ENCODE data around the gene MPZL1. TPM values are rescaled to one million over a fixed set of nuclear protein-coding genes. Genes with fewer than 3 reads are reported as not detected.

The MPZL1 gene
- total RNA-seq, 3 donors from 2014 or later = 43.5 to 86.8 (median 86.2) TPM

DNA sequence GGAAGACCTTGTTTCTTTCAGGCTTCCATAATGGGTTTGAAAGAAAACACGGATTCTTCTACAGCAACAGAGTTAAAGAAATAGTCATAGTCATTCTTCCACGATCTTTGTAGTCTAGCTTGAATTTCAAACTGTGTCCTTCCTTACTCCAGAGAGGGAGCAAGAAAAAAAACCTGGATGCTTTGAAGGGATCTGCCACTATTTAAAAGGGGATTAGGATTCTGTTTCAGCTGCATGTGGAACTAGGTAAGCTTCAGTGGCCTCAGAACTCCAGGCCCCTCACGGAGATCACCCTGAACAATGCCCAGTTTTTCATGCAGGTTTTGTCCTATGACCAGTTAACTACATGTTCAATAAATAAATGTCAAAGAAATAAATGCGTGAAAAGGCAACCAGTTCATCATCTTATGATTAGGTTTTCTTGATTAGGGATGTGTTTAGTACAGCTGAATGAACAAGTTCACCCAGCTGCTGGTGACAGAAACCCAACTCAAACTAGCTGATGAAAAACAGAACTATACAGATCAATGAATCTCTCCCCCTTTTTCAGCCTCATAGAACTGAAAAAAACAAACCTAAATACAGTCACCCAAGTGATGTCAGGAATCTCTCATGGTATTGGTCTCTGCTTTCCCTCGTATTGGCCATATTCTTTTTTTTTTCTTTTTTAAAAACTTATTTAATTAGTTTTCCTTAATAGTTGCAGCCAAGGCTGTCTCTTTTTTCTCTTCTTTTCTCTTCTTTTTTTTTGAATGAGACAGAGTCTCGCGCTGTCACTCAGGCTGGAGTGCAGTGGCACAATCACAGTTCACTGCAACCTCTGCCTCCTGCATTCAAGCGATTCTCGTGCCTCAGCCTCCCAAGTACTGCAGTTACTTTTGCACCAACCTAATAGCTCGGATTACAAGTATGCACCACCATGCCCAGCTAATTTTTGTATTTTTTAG lies 14.6 kb upstream of the MPZL1 start:
- TF ChIP-seq POLR2A (IDR thresholded peaks at IDR 0.05) = no peak
- TF ChIP-seq CTCF (IDR thresholded peaks at IDR 0.05) = no peak
- no peak for TF ChIP-seq POLR2AphosphoS5 (IDR thresholded peaks at IDR 0.05)
- H3K9me3 ChIP-seq = no peaks in the 10 kb centered on the region
- intact Hi-C loops (cut with DNase I; ENCODE audit: low total_unique reads) = no loop called here

GRCh38 chr1:167707942-167708341 lies 13.8 kb upstream of the MPZL1 start:
- TF ChIP-seq POLR2AphosphoS5 (IDR thresholded peaks at IDR 0.05) (no peak), CTCF (IDR thresholded peaks at IDR 0.05) (no peak), POLR2A (IDR thresholded peaks at IDR 0.05) (no peak)
- Histone ChIP-seq H3K9me3 (no peaks in the 10 kb centered on the region), H3K36me3 (no peaks in the 10 kb centered on the region), H3K4me1 (no peaks in the 10 kb centered on the region), H3K27me3 (no peaks in the 10 kb centered on the region), H3K4me3 (no peak overlapping the region), H3K27ac (no peak overlapping the region)
- no peak for DNase-seq (ENCODE audit: low spot score in 2 of 2)
- intact Hi-C loops (cut with DNase I; ENCODE audit: low total_unique reads) = no loop called here

More for the DNA sequence above, 14.6 kb upstream of the MPZL1 start:
- H3K27me3 ChIP-seq = no peaks in the 10 kb centered on the region
- H3K4me3 ChIP-seq = no peak overlapping the region
- H3K27ac ChIP-seq = no peak overlapping the region
- no peak for DNase-seq (ENCODE audit: low spot score in 2 of 2)
- H3K36me3 ChIP-seq = no peaks in the 10 kb centered on the region
- H3K4me1 ChIP-seq = no peaks in the 10 kb centered on the region

- no peak overlapping the region for H3K4me3 ChIP-seq
- no peaks in the 10 kb centered on the region for H3K36me3 ChIP-seq
- no peak for DNase-seq (ENCODE audit: low spot score in 2 of 2)
- H3K4me1 ChIP-seq = no peaks in the 10 kb centered on the region
- TF ChIP-seq CTCF (IDR thresholded peaks at IDR 0.05) (no peak), POLR2AphosphoS5 (IDR thresholded peaks at IDR 0.05) (no peak), POLR2A (IDR thresholded peaks at IDR 0.05) (no peak)
- intact Hi-C loops (cut with DNase I; ENCODE audit: low total_unique reads) = no loop called here
- no peaks in the 10 kb centered on the region for H3K9me3 ChIP-seq
- no peak overlapping the region for H3K27ac ChIP-seq
- H3K27me3 ChIP-seq = no peaks in the 10 kb centered on the region
Measured at GRCh38 chr1:167708940-167709389, 12.8 kb upstream of the MPZL1 start.

DNA sequence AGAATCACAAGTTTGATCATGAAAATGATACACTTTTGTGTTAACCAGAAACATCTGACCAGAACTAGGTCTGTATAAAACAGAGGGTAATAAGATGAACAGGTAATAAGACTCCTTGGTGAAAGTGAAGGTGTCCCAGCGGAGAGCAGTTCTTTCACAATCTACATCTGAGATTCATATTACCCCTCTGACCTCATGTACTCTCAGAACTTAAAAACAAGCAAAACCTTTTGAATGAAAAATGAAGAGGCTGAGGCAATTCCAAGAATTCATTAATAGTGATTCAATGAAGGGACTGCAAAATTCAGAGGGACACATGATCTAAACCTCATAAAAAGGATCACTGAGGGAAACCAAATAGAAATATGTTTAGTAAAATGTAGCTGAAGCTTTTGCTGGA lies 10.9 kb upstream of the MPZL1 start:
- no peak for DNase-seq (ENCODE audit: low spot score in 2 of 2)
- Histone ChIP-seq H3K27ac (no peak overlapping the region), H3K27me3 (no peaks in the 10 kb centered on the region), H3K9me3 (no peaks in the 10 kb centered on the region), H3K4me3 (no peak overlapping the region), H3K36me3 (no peaks in the 10 kb centered on the region), H3K4me1 (no peaks in the 10 kb centered on the region)
- TF ChIP-seq POLR2A (IDR thresholded peaks at IDR 0.05) (no peak), POLR2AphosphoS5 (IDR thresholded peaks at IDR 0.05) (no peak), CTCF (IDR thresholded peaks at IDR 0.05) (no peak)
- intact Hi-C loops (cut with DNase I; ENCODE audit: low total_unique reads) = no loop called here

DNA sequence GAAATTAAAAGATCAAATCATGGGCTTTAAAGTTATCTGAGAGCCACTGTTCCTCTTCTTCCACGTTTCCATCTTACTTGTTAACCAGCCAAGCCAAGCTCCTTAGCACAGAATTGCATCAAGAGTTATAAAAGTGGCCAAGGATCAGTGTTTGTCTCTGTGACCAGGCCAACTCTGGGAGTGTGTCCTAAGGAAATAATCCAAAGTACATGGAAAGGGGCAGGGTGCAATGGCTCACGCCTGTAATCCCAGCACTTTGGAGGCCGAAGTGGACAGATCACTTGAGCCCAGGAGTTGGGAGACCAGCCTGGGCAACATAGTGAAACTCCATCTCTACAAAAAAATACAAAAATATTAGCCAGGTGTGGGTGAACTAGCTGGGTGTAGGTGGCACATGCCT lies 10.0 kb upstream of the MPZL1 start:
- Histone ChIP-seq H3K4me1 (no peaks in the 10 kb centered on the region), H3K36me3 (no peaks in the 10 kb centered on the region), H3K9me3 (no peaks in the 10 kb centered on the region), H3K27ac (no peak overlapping the region), H3K4me3 (no peak overlapping the region), H3K27me3 (no peaks in the 10 kb centered on the region)
- DNase-seq (ENCODE audit: low spot score in 2 of 2) = no peak
- intact Hi-C loops (cut with DNase I; ENCODE audit: low total_unique reads) = no loop called here
- no peak for TF ChIP-seq POLR2AphosphoS5 (IDR thresholded peaks at IDR 0.05)
- no peak for TF ChIP-seq CTCF (IDR thresholded peaks at IDR 0.05)
- TF ChIP-seq POLR2A (IDR thresholded peaks at IDR 0.05) = no peak

Measured in breast epithelium (tissue), 4 donors.